HG03280 (cell line): ENCODE results near the gene FHIT.

Source experiments
- ATAC-seq: cut with Tn5 transposase; IDR thresholded peaks from one replicate; pipeline ENCODE4 v1.9.1; 2021; ENCODE audit warnings: mild to moderate bottlenecking, moderate library complexity; ENCODE audit not compliant: unreplicated experiment

FHIT gene

GRCh38 chr3:60652829-60653228, 598.4 kb downstream of the FHIT start:
- ATAC-seq: no peak

GRCh38 chr3:60651799-60652198, 599.5 kb downstream of the FHIT start:
- ATAC-seq: no peak

GRCh38 chr3:60650171-60650570, 601.1 kb downstream of the FHIT start:
- ATAC-seq: no peak

- no peak for ATAC-seq
Measured at GRCh38 chr3:60645801-60646200, 605.5 kb downstream of the FHIT start.

GRCh38 chr3:60643831-60644230, 607.4 kb downstream of the FHIT start:
- no peak for ATAC-seq

- ATAC-seq: no peak
Measured at GRCh38 chr3:60641354-60641753, 609.9 kb downstream of the FHIT start.

- no peak for ATAC-seq
Measured at GRCh38 chr3:60636846-60637245, 614.4 kb downstream of the FHIT start.

GRCh38 chr3:60633644-60634043, 617.6 kb downstream of the FHIT start:
- ATAC-seq: no peak

- no peak for ATAC-seq
Measured at GRCh38 chr3:60631509-60631908, 619.7 kb downstream of the FHIT start.

GRCh38 chr3:60630953-60631352, 620.3 kb downstream of the FHIT start:
- ATAC-seq: no peak

- no peak for ATAC-seq
Measured at GRCh38 chr3:60629816-60630215, 621.4 kb downstream of the FHIT start.

- no peak for ATAC-seq
Measured at GRCh38 chr3:60622349-60622748, 628.9 kb downstream of the FHIT start.

GRCh38 chr3:60617188-60617587, 634.1 kb downstream of the FHIT start:
- no peak for ATAC-seq

GRCh38 chr3:60613769-60614303, 637.4 kb downstream of the FHIT start:
- ATAC-seq: no peak

GRCh38 chr3:60610441-60611112, 640.7 kb downstream of the FHIT start:
- ATAC-seq: no peak

- no peak for ATAC-seq
Measured at GRCh38 chr3:60609446-60609845, 641.8 kb downstream of the FHIT start.

- no peak for ATAC-seq
Measured at GRCh38 chr3:60603860-60604259, 647.4 kb downstream of the FHIT start.

GRCh38 chr3:60600848-60601247, 650.4 kb downstream of the FHIT start:
- no peak for ATAC-seq

GRCh38 chr3:60599586-60599985, 651.7 kb downstream of the FHIT start:
- no peak for ATAC-seq

GRCh38 chr3:60598671-60599070, 652.6 kb downstream of the FHIT start:
- ATAC-seq: no peak

- no peak for ATAC-seq
Measured at GRCh38 chr3:60594025-60594424, 657.2 kb downstream of the FHIT start.

- no peak for ATAC-seq
Measured at GRCh38 chr3:60591267-60591666, 660.0 kb downstream of the FHIT start.

GRCh38 chr3:60588806-60589205, 662.4 kb downstream of the FHIT start:
- no peak for ATAC-seq
